CD4-positive, alpha-beta T cell treated with Interleukin-17A for 4 hours (primary cell): ENCODE measurements around the gene FTCD.

Experiments
- DNase-seq: peaks from one replicate; pipeline ENCODE4 v3.0.0-alpha.2; 2020; ENCODE audit warnings: mixed read lengths

Gene FTCD

DNA sequence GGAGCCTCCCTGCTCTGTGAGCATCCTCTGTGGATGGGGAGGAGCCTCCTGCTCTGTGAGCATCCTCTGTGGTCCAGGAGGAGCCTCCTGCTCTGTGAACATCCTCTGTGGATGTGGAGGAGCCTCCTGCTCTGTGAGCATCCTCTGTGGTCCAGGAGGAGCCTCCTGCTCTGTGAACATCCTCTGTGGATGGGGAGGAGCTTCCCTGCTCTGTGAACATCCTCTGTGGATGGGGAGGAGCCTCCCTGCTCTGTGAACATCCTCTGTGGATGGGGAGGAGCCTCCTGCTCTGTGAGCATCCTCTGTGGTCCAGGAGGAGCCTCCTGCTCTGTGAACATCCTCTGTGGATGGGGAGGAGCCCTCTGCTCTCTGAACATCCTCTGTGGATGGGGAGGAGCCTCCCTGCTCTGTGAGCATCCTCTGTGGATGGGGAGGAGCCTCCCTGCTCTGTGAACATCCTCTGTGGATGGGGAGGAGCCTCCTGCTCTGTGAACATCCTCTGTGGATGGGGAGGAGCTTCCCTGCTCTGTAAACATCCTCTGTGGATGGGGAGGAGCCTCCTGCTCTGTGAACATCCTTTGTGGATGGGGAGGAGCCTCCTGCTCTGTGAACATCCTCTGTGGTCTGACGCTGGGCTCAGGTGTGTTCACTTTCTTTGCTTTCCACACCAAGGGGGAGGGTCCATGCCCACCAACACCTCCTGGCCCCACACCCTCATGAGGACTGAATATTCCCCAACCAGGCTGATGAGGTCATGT, 15.2 kb upstream of the FTCD start:
- DNase-seq, result peak; percentile 59

DNA sequence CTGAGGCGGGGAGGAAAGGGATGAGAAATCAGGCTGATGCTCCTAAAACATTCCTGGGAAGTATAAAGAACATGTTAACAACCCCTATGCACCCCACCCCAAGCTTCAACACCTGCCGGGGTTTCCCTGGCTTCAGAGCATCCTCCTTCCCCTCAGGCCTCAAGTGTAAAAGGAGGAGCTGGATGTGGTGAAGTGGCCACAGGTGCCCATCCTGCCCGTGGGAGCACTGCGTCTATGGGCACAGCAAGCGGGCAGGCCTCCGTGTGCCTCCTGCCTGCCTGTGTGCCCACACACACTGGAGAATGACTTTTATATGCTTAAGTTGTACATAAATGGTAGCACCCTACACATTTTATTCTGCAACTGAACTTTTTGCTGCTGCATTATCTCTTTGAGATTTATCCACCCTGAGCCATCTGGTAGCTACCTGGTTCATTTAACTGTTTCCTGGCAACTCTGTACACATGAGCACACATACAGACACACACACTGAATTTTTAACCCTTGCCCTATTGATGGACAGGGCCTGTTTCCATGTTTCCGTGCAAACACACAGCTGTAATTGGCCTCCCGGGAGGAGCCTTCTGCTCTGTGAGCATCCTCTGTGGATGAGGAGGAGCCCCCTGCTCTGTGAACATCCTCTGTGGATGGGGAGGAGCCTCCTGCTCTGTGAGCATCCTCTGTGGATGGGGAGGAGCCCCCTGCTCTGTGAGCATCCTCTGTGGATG, 13.4 kb upstream of the FTCD start:
- DNase-seq, result no peak

DNA sequence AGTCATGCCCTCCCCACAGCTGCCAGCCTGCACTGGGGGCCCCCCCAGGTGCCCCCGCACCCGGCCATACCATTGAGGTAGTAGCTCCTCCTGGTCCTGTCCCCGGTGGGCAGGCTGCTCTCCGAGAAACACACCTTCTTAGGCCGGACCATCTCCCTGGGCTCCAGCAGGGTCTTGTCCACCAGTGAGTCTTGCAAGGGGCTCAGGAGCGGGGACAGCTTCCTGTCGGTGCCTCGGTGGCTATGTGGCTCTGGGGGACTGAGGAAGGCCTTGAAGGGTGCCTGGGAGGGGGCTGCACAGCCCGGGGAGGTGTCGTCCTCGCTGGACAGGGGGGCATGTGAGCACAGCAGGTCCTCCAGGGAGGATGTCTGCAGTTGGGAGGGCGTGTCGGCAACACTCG, 12.9 kb upstream of the FTCD start:
- no peak for DNase-seq

DNA sequence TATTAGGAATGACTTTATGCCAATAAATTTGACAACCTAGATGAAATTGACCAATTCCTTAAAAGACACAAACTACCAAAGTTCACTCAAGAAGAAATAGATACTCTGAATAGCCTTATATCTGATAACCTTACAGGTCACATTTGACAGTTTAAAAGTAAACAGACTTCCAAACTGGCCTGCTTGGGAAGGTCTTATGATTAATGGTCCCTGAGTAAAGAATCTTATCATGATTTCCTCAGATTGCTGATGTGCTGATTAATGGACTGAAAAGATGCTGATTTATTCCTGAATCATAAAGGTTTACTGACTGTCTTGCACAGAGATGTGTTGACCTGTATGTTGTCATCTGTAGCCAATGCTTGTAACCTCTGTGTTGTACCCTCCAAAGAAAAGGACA, 9.7 kb upstream of the FTCD start:
- no peak for DNase-seq

DNA sequence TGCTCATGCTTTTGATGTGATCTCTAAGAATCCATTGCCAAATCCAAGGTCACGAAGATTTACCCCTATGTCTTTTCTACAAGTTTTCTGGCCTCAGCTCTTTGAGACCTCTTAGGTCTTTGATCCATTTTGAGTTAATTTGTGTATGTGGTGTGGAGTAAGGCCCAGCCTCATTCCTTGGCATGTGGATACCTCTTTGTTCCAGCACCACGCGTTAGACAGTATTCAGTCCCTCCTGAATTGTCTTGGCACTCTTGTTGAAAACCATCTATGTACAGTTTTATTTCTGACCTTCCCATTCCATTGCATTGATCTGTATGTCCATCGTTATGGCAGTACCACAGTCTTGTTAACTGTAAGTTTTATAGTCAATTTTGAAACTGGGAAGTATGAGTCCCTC, 8.0 kb upstream of the FTCD start:
- no peak for DNase-seq

DNA sequence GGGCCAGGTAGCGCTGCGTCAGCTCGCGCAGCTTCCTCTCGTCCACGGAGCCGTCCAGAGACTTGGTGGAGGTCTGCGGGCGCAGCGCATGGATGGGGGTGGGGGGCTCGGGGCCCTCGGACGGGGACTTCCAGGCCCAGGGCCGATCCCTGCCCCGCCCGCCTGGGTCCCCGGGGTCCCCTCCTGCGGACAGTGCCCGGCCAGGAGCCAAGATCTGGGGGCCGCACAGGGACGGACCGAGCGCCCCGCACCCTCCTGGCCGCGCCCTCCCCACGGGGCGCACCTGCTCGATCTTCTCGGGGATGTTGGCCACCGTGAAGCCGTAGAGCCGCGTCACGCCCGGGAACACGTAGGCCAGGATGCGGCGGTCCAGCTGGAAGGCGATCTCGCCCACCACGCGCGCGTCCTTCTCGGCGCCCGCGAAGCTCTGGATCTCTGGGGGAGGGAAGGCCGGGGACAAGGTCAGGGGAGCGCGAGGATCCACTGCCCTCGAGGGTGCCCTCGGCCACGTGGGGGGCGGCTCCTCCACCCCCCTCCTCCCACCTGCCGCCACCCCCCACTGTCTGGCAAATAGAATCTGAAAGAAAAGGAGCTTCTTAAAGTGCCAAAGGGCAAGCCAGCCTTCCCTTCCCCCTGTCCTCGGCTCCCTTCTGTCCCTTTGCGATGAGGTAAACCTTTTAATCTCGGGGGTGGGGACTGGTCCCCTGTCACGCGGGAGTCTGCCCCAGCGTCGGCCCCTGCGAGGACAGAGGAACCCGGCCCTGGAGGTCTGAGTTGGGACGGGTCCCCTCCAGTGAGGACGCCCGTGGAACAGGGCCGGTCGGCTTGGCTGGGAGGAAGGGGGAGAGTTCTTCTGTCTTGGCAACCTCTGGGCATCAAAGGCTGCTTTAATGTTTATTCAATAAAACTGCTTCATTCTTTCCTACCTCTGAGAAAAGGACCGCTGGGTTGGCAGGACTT, 6.5 kb upstream of the FTCD start:
- no peak for DNase-seq

DNA sequence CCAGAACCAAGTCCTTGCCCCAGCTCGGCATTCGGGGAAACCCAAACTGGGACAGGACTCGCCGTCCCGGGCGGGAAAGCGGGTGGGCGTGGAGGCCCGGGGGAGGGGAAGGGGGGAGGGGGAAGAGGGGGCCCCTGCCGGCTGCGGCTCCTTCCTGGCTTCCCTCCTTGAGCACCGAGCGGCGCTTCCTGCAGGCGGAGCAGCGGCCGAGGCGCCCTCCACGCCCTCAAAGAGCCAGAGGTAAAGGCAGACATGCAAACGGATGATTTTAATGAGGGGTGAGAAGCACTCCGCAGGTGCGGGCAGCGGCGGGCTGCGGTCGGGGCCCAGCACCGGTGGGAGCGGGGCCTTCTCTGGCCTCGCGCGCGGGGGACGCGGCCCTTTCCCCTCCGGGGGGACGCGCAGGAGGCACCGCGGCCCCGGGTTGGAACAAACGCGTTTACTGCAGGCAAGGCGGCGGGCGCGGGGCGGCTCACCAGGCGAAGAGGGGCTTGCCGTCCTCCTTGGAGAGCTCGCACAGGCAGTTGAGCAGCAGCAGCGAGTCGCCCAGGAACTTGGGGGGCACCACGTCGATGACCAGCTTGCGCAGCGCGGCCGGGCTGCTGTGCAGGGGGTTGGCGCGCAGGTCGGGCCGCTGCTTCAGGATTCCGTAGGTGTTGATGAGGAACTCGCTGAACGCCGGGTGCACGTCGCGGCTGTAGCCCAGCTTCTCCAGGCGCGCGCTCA, 5.7 kb upstream of the FTCD start:
- DNase-seq, result no peak

DNA sequence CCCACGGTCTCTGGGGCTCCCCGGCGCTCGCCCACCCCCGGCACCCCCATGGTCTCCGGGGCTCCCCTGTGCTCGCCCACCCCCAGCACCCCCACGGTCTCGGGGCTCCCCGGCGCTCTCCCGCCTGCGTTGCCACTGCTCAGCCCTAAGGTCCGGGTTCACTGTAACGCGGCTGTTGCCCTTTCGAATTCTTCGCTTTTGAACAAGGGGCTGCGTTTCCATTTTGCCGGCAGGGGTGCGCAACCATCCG, 5.2 kb upstream of the FTCD start:
- DNase-seq, result no peak

DNA sequence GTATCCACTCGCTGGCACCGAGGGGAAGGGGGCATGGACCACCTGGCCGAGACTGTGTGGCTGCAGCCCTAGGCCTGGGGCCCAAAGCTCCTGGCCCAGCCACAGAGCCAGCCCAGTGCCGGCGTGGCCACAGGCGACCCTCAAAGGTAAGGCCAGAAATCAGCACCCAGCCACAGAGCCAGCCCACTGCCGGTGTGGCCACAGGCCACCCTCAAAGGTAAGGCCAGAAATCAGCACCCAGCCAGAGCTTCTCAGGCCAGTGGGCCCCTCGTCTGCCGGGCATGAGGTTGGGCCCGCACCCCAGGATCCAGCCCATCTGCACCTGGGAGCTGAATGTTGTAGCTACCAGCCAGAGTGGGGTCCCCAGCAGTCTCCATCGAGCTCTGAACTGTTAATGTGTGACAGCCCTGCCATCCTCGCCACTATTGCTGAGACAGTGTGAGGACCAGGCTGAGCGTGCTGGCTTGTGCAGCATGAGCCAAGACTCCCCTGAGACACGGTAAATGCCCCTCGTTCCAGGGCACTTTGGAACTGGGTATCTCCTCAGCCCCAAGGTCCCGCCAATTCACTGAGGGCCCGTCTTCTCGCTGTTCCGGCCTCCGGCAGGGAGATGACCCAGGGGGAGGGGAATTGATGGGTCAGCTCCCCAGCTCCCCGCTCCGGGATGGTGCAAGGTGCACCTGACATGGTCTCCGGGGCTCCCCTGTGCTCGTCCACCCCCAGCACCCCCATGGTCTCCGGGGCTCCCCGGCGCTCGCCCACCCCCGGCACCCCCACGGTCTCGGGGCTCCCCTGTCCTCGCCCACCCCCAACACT, 4.7 kb upstream of the FTCD start:
- no peak for DNase-seq

DNA sequence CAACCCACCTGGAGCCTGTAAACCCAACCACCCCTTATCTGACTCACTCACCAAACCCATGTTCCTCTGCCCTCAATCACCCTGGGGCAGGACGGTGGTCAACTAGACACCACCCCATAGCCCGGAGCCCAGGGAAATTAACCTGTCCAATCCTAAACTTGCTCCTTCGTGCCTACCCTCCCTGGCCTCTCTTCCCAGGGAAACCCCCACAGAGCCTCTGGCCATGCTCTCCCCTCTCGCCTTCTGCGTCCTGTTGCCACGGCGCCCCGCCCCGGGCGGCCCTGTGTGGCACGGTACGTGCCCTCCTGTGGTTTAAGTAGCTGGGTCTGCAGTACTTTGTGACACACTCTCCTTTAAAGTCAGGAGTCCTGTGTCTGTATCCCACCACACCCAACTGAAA, 4.0 kb upstream of the FTCD start:
- no peak for DNase-seq

DNA sequence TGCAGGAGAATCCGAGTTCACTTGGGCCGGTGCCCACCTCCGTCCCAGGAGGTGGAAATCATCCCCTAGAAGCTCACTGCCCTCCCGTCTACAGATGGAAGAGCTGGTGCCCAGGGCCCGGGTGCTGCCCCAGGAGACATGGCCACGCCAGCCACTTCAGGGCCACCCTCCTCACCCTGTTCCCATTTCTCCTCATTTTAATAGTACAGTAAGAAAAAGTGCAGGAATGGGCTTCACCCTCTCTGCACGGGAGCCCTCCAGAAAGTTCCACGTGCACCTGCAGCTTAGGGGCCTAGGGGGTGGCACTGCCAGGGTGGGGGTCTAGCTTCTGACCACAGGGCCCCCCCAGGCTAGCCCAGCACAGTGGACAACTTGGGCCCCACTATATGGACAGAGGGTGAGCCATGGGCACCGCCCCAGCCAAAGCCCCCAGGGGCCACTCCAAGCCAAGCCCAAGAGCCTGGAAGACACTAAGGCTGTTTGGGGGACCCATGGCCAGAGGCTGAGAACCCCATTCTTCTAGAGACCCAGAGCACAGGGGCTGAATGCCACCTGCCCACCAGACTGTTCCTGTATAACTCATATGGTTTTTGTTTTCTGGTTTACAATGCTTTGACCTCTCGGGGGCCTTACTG, 3.4 kb upstream of the FTCD start:
- no peak for DNase-seq

DNA sequence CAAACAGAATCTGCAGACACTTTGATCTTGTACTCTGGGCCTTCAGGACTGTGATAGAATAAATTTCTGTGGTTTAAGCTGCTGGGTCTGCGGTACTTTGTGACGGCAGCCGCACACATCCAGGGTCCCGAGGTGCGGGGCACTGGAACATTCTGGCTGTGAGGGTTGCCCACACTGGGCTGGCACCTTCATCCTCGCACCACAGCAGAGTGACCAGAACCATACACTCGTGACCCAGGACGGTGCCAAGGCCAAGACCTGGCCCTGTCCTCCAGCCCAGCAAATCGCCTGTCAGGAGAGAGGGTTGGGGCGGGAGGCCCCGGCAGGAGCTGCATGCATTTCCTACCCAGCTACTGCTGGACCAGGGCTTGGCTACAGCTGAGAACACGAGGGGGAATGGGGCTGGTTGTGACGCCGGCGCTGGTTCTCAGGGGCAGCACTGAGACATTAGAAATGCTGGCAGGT, 2.6 kb upstream of the FTCD start:
- DNase-seq, result no peak

DNA sequence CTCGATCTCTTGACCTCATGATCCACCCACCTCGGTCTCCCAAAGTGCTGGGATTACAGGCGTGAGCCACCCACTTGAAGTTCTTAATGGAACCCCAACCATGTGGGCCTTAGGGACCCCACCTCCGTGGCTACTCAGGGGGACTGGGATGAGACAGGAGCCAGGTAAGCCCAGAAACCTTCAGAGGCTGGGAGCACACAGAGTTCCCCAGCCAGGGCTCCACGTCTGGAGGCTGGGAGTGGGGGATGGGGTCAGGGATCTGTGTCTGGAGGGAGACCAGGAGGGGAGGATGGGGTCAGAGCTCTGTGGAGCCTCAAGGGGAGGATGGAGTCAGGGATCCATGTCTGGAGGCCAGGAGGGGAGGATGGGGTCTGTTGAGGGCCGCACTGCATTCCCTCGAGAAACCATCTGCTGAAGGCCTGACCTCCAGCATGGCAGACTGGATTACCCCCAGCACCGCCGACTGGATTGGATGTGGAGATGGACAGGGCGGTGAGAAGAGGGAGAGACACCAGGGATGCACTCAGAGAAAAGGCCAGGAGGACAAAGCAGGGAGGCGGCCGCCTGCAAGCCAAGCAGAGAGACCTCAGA, 2.1 kb upstream of the FTCD start:
- DNase-seq, result no peak

DNA sequence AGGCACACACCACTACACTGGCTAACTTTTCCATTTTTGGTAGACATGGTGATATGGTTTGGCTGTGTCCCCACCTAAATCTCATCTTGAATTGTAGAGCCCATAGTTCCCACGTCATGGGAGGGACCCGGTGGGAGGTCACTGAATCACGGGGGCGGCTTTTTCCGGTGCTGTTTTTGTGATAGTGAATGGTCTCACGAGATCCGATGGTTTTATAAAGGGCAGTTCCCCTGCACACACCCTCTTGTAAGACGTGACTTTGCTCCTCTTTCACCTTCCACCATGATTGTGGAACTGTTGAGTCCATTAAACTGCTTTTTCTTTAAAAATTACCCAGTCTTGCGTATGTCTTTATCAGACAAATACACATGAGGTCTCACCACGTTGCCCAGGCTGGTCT, 1.3 kb upstream of the FTCD start:
- no peak for DNase-seq

DNA sequence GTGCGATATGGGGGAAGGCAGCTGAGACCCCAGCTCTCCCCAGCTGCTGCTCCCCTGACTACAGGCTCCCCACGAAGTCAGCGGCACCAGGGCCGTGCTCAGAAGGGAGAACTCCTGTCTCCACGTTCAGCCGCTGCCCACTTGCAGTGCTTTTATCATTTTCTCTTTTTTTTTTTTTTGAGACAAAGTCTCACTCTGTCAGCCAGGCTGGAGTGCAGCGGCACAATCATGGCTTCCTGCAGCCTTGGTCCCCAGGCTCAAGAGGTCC, 933 bp upstream of the FTCD start:
- DNase-seq, result no peak

DNA sequence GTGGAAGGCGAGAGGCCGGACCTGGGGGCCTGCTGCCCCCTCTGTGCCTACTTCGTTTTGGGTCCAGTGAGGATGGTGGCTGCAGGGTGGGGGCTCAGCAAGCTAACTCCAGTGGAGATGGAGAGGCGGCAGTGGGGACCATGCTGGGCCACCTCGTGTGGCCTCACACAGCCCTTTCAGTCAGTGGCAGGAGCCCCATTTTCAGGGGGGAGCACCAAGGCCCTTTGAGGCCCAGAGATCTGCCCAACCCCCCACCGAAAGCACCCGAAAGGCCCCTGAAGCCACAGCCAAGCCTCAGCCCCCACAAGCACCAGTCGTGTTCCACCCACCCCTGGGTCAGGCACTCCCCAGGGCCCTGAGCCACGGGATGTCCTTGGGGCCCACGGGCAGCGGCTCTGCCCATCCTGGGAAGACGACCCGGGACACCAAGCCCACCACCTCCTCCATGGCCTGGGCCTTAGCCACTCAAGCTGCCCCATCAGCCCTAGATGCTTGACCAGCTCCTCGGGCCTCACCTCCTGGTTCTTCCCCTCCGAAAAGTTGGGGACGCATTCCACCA, 345 bp downstream of the FTCD start:
- no peak for DNase-seq

DNA sequence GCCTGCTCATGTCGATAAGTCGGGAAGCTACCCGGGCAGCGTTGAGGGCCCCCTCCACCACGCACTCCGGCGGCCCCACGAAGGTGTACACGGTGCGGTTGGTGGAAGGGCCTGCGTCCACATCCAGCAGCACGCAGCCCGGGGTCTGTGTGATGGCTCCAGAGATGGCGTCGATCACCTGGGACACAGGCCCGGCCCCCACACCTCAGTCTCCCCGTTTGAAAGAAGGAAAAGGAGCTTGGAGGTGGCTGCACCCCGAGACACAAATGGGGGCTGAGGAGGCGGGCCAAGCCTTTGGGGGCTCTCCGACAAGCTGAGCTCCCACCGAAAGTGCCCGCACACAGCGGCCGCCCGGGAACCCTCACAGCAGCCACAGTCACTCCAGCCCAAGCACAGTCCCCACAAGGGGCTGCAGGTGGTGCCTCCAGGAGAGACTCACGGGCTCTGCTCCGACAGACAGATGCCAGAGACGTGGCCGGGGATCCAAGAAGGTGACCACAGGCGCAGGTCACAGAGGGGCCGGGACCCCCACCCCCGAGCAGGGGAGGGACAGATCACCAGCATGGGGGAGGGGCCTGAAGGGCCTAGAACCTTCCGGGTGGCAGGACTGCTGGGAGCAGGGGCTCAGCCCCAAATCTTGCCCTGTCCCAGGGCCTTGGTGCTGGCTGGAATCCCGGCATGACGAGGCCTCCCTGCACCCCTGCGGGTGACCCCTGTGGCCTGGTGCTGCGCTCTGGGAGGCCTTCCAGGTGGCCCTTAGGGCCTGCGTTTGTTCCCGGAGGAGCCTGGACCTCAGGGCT, 1.0 kb downstream of the FTCD start:
- no peak for DNase-seq

DNA sequence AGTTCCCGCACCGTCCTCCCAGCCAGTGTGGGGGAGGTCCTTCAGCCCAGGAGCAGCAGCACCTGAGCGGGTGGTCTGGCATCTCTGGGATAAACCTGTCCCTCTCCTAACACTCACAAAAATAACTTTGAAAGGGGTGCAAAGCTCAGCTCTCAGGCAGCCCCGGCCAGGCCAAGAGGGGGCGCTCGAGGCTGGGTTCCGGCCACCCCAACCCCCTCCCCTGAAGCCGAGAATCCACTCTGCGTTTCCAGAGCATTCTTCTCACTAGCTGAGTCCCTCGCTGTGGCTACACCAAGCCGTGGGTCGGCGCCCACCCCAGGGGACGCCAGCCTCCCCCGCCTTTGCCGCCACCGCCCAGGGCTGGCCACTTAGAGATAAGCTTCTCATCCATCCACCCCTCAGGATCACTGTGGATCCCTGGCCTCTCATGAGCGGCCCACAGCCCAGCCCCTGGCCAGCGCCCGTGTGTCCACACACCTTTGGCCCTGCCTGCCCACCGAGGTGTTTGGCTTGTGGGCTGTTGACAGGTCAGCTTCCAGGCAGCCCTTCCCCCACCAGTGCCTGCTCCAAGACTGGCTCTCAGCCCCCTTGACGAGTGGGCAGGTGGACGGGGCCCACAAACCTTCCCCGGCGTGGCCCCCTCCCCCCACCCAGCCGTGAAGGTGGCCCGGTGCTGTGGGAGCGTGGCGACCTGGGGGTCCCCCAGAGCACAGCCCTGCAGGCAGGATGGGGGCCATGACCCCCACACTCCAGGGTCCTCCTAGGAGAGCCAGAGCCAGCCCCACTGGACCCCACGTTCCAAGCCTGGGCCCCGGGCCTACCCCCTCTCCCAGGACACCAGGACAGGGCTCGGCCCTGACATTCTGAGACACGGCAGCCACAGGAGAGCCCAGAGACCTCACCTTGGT, 1.9 kb downstream of the FTCD start:
- peak; percentile 65 for DNase-seq

DNA sequence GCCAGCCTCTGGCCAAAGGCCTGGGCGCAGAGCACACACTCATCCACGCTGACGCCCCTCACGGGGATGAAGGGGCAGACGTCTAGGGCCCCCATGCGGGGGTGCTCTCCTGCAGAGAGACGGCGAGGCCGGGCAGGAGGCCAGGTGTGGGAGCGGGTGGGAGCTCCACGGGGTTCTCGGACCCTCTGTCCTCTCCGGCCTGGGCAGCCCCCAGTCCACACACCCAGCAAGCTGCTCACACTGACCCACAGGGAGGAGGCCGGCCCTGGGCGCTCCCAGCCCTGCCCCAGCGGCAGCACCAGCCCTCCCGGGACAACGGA, 2.5 kb downstream of the FTCD start:
- DNase-seq, result no peak
